Stomach smooth muscle (tissue), 2 donors: Measurements from ENCODE around the gene CYP4F8.
"Not testable (repeated sequence)": the region's sequence is repeated elsewhere in the genome, so short reads cannot be mapped to it uniquely, and the experiment has no call there.

Experiments
- H3K27ac ChIP-seq: one replicate; pipeline ENCODE4 v1.7.0; 2013; ENCODE audit warnings: mild to moderate bottlenecking, low read length, inconsistent platforms
- H3K27me3 ChIP-seq, 2 donors: one replicate each; pipeline ENCODE4 v1.7.0; 2013; ENCODE audit warnings: low read length in 2 of 2; ENCODE audit not compliant: insufficient read depth in 2 of 2, control insufficient read depth in 1 of 2
- H3K36me3 ChIP-seq, 2 donors: one replicate each; pipeline ENCODE4 v1.7.0; 2013; ENCODE audit warnings: low read length in 2 of 2; ENCODE audit not compliant: control insufficient read depth in 2 of 2, insufficient read depth in 2 of 2
- H3K4me1 ChIP-seq: one replicate; pipeline ENCODE4 v1.7.0; 2013; ENCODE audit warnings: low read length; ENCODE audit not compliant: control insufficient read depth, insufficient read depth
- H3K4me3 ChIP-seq, 2 donors: one replicate each; pipeline ENCODE4 v1.7.0; 2013; ENCODE audit warnings: low read length in 2 of 2
- H3K9ac ChIP-seq, 2 donors: one replicate each; pipeline ENCODE4 v1.7.0; 2013; ENCODE audit warnings: low read length in 2 of 2, mild to moderate bottlenecking in 1 of 2
- H3K9me3 ChIP-seq, 2 donors: one replicate each; pipeline ENCODE4 v1.7.0; 2013; ENCODE audit warnings: low read length in 2 of 2; ENCODE audit not compliant: control insufficient read depth in 2 of 2
- donor health status: healthy.
- donor health status: Pancreatic carcinoma.

CYP4F8 gene

GRCh38 chr19:15649526-15649925, 34.5 kb downstream of the CYP4F8 start:
- H3K4me1 ChIP-seq, result no peaks in the 10 kb centered on the region
- H3K4me3 ChIP-seq, result no peak overlapping the region
- no peaks in the 10 kb centered on the region for H3K36me3 ChIP-seq
- no peak overlapping the region for H3K9ac ChIP-seq
- peaks cover 0 to 15% of the 10 kb centered on the region in 2 donors for H3K27me3 ChIP-seq
- H3K27ac ChIP-seq, result no peak overlapping the region
- H3K9me3 ChIP-seq, result peaks cover 0 to 2% of the 10 kb centered on the region in 2 donors

- not testable (repeated sequence) for H3K4me1 ChIP-seq, H3K9ac ChIP-seq, H3K4me3 ChIP-seq, H3K9me3 ChIP-seq, H3K36me3 ChIP-seq, H3K27ac ChIP-seq
- H3K27me3 ChIP-seq, result peaks cover 0 to 15% of the 10 kb centered on the region in 2 donors
Observed at GRCh38 chr19:15650123-15650522, 35.1 kb downstream of the CYP4F8 start.

DNA sequence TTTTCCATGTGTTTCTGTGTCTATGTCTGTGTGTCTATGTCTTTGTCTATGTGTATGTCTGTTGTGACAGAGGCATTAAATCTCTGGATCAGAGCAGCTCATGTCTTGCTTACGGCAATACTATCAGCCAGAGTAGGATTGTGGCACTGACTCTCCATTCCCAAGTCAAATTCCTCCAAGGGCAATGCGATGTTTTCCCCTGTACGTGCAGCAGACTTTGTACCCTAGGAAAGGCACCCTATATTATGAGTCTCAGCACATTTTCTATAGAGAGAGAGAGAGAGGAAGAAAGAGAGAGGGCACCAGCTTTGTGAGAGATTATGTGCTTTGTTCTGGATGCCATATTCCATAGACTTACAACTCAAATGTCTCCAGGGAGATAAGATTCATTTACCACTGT, 36.8 kb downstream of the CYP4F8 start:
- H3K27ac ChIP-seq, result no peak overlapping the region
- no peak overlapping the region for H3K4me3 ChIP-seq
- no peaks in the 10 kb centered on the region for H3K9me3 ChIP-seq
- peaks cover 0 to 11% of the 10 kb centered on the region in 2 donors for H3K27me3 ChIP-seq
- H3K4me1 ChIP-seq, result no peaks in the 10 kb centered on the region
- no peaks in the 10 kb centered on the region for H3K36me3 ChIP-seq
- H3K9ac ChIP-seq, result no peak overlapping the region

- no peaks in the 10 kb centered on the region for H3K4me1 ChIP-seq
- H3K27me3 ChIP-seq, result peaks cover 0 to 10% of the 10 kb centered on the region in 2 donors
- no peak overlapping the region for H3K4me3 ChIP-seq
- H3K27ac ChIP-seq, result no peak overlapping the region
- no peak overlapping the region for H3K9ac ChIP-seq
- H3K36me3 ChIP-seq, result no peaks in the 10 kb centered on the region
- H3K9me3 ChIP-seq, result no peaks in the 10 kb centered on the region
Observed at GRCh38 chr19:15652559-15653278, 37.7 kb downstream of the CYP4F8 start.

DNA sequence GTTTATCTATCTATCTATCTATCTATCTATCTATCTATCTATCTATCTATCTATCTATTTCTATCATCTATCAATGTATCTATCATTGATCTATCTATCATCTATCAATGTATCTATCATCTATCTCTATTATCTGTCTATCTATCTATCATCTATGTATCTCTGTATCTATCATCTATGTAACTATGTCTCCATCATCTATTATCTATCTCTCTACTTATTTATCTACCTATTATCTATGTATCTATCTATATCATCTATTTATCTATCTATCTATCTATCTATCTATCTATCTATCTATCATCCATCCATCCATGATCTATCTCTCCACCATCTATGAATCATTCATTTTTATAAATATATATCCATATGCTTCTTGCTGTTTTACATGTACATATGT, 41.4 kb downstream of the CYP4F8 start:
- Histone ChIP-seq H3K27ac (no peak overlapping the region), H3K4me3 (no peak overlapping the region), H3K36me3 (no peaks in the 10 kb centered on the region), H3K27me3 (peaks cover 0 to 13% of the 10 kb centered on the region in 2 donors), H3K4me1 (no peaks in the 10 kb centered on the region), H3K9ac (no peak overlapping the region), H3K9me3 (peaks cover 0 to 3% of the 10 kb centered on the region in 2 donors)

GRCh38 chr19:15663247-15663646, 48.2 kb downstream of the CYP4F8 start:
- Histone ChIP-seq H3K9ac (no peak overlapping the region), H3K27ac (no peak overlapping the region), H3K4me1 (no peaks in the 10 kb centered on the region), H3K27me3 (peaks cover 0 to 14% of the 10 kb centered on the region in 2 donors), H3K9me3 (peaks cover 0 to 3% of the 10 kb centered on the region in 2 donors), H3K4me3 (no peak overlapping the region), H3K36me3 (no peaks in the 10 kb centered on the region)

GRCh38 chr19:15666186-15666585, 51.2 kb downstream of the CYP4F8 start:
- H3K4me3 ChIP-seq, result no peak overlapping the region
- H3K36me3 ChIP-seq, result no peaks in the 10 kb centered on the region
- H3K4me1 ChIP-seq, result no peaks in the 10 kb centered on the region
- H3K27ac ChIP-seq, result no peak overlapping the region
- peaks cover 0 to 2% of the 10 kb centered on the region in 2 donors for H3K9me3 ChIP-seq
- no peak overlapping the region for H3K9ac ChIP-seq
- H3K27me3 ChIP-seq, result peaks cover 0 to 14% of the 10 kb centered on the region in 2 donors

DNA sequence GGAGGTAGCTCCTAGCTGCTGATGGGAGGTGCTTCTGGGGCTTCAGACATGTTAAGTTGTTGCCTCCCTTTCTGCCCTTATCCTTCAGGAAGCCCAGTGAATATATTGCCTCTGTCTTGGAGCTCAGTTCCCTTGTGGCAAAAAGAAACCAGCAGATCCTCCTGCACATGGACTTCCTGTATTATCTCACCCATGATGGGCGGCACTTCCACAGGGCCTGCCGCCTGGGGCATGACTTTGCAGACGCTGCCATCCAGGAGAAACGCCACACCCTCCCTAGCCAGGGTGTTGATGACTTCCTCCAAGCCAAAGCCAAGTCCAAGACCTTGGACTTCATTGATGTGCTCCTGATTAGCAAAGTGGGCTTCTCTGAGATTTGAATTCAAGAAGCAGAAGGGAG, 51.9 kb downstream of the CYP4F8 start:
- H3K27me3 ChIP-seq, result peaks cover 0 to 14% of the 10 kb centered on the region in 2 donors
- H3K4me3 ChIP-seq, result no peak overlapping the region
- H3K36me3 ChIP-seq, result no peaks in the 10 kb centered on the region
- H3K27ac ChIP-seq, result no peak overlapping the region
- H3K9ac ChIP-seq, result no peak overlapping the region
- no peaks in the 10 kb centered on the region for H3K9me3 ChIP-seq
- no peaks in the 10 kb centered on the region for H3K4me1 ChIP-seq

- H3K9me3 ChIP-seq, result no peaks in the 10 kb centered on the region
- H3K36me3 ChIP-seq, result no peaks in the 10 kb centered on the region
- no peak overlapping the region for H3K9ac ChIP-seq
- H3K4me3 ChIP-seq, result no peak overlapping the region
- no peak overlapping the region for H3K27ac ChIP-seq
- peaks cover 18% of the 10 kb centered on the region for H3K4me1 ChIP-seq
- peaks cover 0 to 8% of the 10 kb centered on the region in 2 donors for H3K27me3 ChIP-seq
Observed at GRCh38 chr19:15669440-15669839, 54.4 kb downstream of the CYP4F8 start.

GRCh38 chr19:15669891-15670290, 54.9 kb downstream of the CYP4F8 start:
- H3K36me3 ChIP-seq, result no peaks in the 10 kb centered on the region
- no peak overlapping the region for H3K4me3 ChIP-seq
- H3K9ac ChIP-seq, result no peak overlapping the region
- no peaks in the 10 kb centered on the region for H3K9me3 ChIP-seq
- peaks cover 0 to 8% of the 10 kb centered on the region in 2 donors for H3K27me3 ChIP-seq
- H3K4me1 ChIP-seq, result peaks cover 18% of the 10 kb centered on the region
- no peak overlapping the region for H3K27ac ChIP-seq

- H3K9ac ChIP-seq, result no peak overlapping the region
- no peak overlapping the region for H3K4me3 ChIP-seq
- H3K9me3 ChIP-seq, result no peaks in the 10 kb centered on the region
- peaks cover 18% of the 10 kb centered on the region for H3K4me1 ChIP-seq
- no peaks in the 10 kb centered on the region for H3K36me3 ChIP-seq
- no peak overlapping the region for H3K27ac ChIP-seq
- peaks cover 0 to 2% of the 10 kb centered on the region in 2 donors for H3K27me3 ChIP-seq
Observed at GRCh38 chr19:15671237-15671821, 56.3 kb downstream of the CYP4F8 start.
